WTC11 (cell line): ENCODE data around the gene TIMM50. TPM values are rescaled to one million over a fixed set of nuclear protein-coding genes. Genes with fewer than 3 reads are reported as not detected.

ENCODE experiments used
- AR ChIP-seq: fragments of 250-450 bp; sonication (Bioruptor Pico); IDR thresholded peaks from 2 replicates; pipeline ENCODE4 v1.9.0; 2021; ENCODE audit warnings: mild to moderate bottlenecking
- ATF1 ChIP-seq: sonication (generic); formaldehyde crosslinking; IDR thresholded peaks from 2 replicates; pipeline ENCODE4 v1.8.1; 2023; ENCODE audit warnings: mild to moderate bottlenecking, moderate library complexity, missing genetic modification reagents
- ATF2 ChIP-seq: sonication (generic); formaldehyde crosslinking; IDR thresholded peaks from 2 replicates; pipeline ENCODE4 v1.8.1; 2022; ENCODE audit warnings: low read depth, missing genetic modification reagents, borderline replicate concordance
- CREM ChIP-seq: sonication (generic); formaldehyde crosslinking; IDR thresholded peaks from 2 replicates; pipeline ENCODE4 v1.8.1; 2022; ENCODE audit warnings: mild to moderate bottlenecking, missing genetic modification reagents, moderate library complexity
- CTCF ChIP-seq: fragments of 200-600 bp; IDR thresholded peaks from 2 replicates; pipeline ENCODE4 v1.8.0; 2022; ENCODE audit warnings: antibody characterized with exemption
- E2F5 ChIP-seq: sonication (generic); formaldehyde crosslinking; IDR thresholded peaks from 2 replicates; pipeline ENCODE4 v1.8.1; 2022; ENCODE audit warnings: mild to moderate bottlenecking, moderate library complexity, missing genetic modification reagents
- ELF4 ChIP-seq: sonication (generic); formaldehyde crosslinking; IDR thresholded peaks from 2 replicates; pipeline ENCODE4 v1.8.1; 2022; ENCODE audit warnings: low read depth, mild to moderate bottlenecking, moderate library complexity, missing genetic modification reagents
- FOXK1 ChIP-seq: sonication (generic); formaldehyde crosslinking; IDR thresholded peaks from 2 replicates; pipeline ENCODE4 v1.8.0; 2022; ENCODE audit warnings: mild to moderate bottlenecking, moderate library complexity, missing genetic modification reagents
- GTF2I ChIP-seq: fragments of 250-450 bp; sonication (Bioruptor Pico); conservative IDR thresholded peaks from 2 replicates; pipeline ENCODE4 v1.4.0; 2021; ENCODE audit warnings: mild to moderate bottlenecking
- IRF2 ChIP-seq: sonication (generic); formaldehyde crosslinking; IDR thresholded peaks from 2 replicates; pipeline ENCODE4 v1.8.0; 2022; ENCODE audit warnings: low read depth, missing genetic modification reagents, borderline replicate concordance
- KAT7 ChIP-seq: sonication (generic); formaldehyde crosslinking; IDR thresholded peaks from 2 replicates; pipeline ENCODE4 v1.8.1; 2023; ENCODE audit warnings: missing genetic modification reagents, mild to moderate bottlenecking, borderline replicate concordance
- NFATC4 ChIP-seq: fragments of 250-450 bp; sonication (Bioruptor Pico); IDR thresholded peaks from 2 replicates; pipeline ENCODE4 v1.9.0; 2021; ENCODE audit warnings: mild to moderate bottlenecking
- NR2C2 ChIP-seq: sonication (generic); formaldehyde crosslinking; IDR thresholded peaks from 2 replicates; pipeline ENCODE4 v1.8.0; 2022; ENCODE audit warnings: mild to moderate bottlenecking, missing genetic modification reagents
- TCF7 ChIP-seq: sonication (generic); formaldehyde crosslinking; IDR thresholded peaks from 2 replicates; pipeline ENCODE4 v1.8.0; 2022; ENCODE audit warnings: mild to moderate bottlenecking, low read depth, missing genetic modification reagents, moderate library complexity
- TEAD4 ChIP-seq: sonication (generic); formaldehyde crosslinking; IDR thresholded peaks from 2 replicates; pipeline ENCODE4 v1.8.0; 2022; ENCODE audit warnings: mild to moderate bottlenecking, missing genetic modification reagents
- ZBTB21 ChIP-seq: sonication (generic); formaldehyde crosslinking; IDR thresholded peaks from 2 replicates; pipeline ENCODE4 v1.8.1; 2023; ENCODE audit warnings: mild to moderate bottlenecking, missing genetic modification reagents, borderline replicate concordance
- ZNF138 ChIP-seq: sonication (generic); formaldehyde crosslinking; conservative IDR thresholded peaks from 2 replicates; pipeline ENCODE4 v1.8.1; 2022; ENCODE audit warnings: mild to moderate bottlenecking, moderate library complexity, missing genetic modification reagents
- total RNA-seq: library from RNA; stranded (reverse); gene quantifications from 3 replicates; pipeline ENCODE4 v1.2.3, GENCODE V29; 2021
- TF ChIP-seq, protein P1 (sequence below): fragments of 250-450 bp; sonication (Bioruptor Pico); IDR thresholded peaks from 2 replicates; pipeline ENCODE4 v1.9.0; 2021; ENCODE audit warnings: moderate library complexity, mild to moderate bottlenecking, inconsistent platforms, borderline replicate concordance
- TF ChIP-seq, protein P2 (sequence below): fragments of 250-450 bp; sonication (Bioruptor Pico); IDR thresholded peaks from 2 replicates; pipeline ENCODE4 v1.9.0; 2021; ENCODE audit warnings: mild to moderate bottlenecking
- TF ChIP-seq, protein P3 (sequence below): sonication (generic); formaldehyde crosslinking; IDR thresholded peaks from 2 replicates; pipeline ENCODE4 v1.8.0; 2022; ENCODE audit warnings: mild to moderate bottlenecking, missing genetic modification reagents
- TF ChIP-seq, protein P4 (sequence below): sonication (generic); formaldehyde crosslinking; IDR thresholded peaks from 2 replicates; pipeline ENCODE4 v1.8.1; 2023; ENCODE audit warnings: mild to moderate bottlenecking, missing genetic modification reagents, borderline replicate concordance
- TF ChIP-seq, protein P5 (sequence below): sonication (generic); formaldehyde crosslinking; IDR thresholded peaks from 2 replicates; pipeline ENCODE4 v1.8.0; 2023; ENCODE audit warnings: mild to moderate bottlenecking, missing genetic modification reagents

The TIMM50 gene
- total RNA-seq, 1 experiment from 2014 or later, result 154 TPM

DNA sequence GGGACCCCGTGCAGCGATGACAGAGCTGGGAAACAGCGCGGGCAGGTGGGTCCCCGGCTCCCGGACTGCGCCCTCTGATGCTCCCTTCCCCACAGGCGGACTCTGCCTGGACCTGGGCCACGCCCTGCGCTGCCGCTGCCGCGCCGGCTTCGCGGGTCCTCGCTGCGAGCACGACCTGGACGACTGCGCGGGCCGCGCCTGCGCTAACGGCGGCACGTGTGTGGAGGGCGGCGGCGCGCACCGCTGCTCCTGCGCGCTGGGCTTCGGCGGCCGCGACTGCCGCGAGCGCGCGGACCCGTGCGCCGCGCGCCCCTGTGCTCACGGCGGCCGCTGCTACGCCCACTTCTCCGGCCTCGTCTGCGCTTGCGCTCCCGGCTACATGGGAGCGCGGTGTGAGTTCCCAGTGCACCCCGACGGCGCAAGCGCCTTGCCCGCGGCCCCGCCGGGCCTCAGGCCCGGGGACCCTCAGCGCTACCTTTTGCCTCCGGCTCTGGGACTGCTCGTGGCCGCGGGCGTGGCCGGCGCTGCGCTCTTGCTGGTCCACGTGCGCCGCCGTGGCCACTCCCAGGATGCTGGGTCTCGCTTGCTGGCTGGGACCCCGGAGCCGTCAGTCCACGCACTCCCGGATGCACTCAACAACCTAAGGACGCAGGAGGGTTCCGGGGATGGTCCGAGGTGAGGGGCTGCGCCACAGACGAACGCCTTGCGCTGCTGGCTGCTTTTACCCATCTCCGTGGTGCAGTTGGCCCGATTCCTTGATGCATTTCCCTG is 26.5 kb downstream of the TIMM50 start (continued):
- TF ChIP-seq, protein P1, sequence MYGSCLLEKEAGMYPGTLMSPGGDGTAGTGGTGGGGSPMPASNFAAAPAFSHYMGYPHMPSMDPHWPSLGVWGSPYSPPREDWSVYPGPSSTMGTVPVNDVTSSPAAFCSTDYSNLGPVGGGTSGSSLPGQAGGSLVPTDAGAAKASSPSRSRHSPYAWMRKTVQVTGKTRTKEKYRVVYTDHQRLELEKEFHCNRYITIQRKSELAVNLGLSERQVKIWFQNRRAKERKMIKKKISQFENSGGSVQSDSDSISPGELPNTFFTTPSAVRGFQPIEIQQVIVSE (CRISPR knock-in tag), result no peak
- TF ChIP-seq TEAD4 (peak; percentile 94), ATF1 (CRISPR knock-in tag) (peak; percentile 98), GTF2I (CRISPR knock-in tag) (no peak), NR2C2 (CRISPR knock-in tag) (peak; percentile 81; the same call in 1 of the 2 replicates), IRF2 (CRISPR knock-in tag) (peak; percentile 89; the same call in 1 of the 2 replicates), FOXK1 (CRISPR knock-in tag) (peak; percentile 99), ZNF138 (CRISPR knock-in tag) (peak; percentile 98), AR (CRISPR knock-in tag) (no peak), ATF2 (peak; percentile 88), TCF7 (CRISPR knock-in tag) (peak; percentile 98), NFATC4 (CRISPR knock-in tag) (no peak), ZBTB21 (CRISPR knock-in tag) (peak; percentile 96), CTCF (no peak), KAT7 (CRISPR knock-in tag) (peak; percentile 99), E2F5 (CRISPR knock-in tag) (peak; percentile 99), CREM (CRISPR knock-in tag) (peak; percentile 95), ELF4 (peak; percentile 98)
- TF ChIP-seq, protein P2, sequence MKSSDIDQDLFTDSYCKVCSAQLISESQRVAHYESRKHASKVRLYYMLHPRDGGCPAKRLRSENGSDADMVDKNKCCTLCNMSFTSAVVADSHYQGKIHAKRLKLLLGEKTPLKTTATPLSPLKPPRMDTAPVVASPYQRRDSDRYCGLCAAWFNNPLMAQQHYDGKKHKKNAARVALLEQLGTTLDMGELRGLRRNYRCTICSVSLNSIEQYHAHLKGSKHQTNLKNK (CRISPR knock-in tag), result no peak
- TF ChIP-seq, protein P3, sequence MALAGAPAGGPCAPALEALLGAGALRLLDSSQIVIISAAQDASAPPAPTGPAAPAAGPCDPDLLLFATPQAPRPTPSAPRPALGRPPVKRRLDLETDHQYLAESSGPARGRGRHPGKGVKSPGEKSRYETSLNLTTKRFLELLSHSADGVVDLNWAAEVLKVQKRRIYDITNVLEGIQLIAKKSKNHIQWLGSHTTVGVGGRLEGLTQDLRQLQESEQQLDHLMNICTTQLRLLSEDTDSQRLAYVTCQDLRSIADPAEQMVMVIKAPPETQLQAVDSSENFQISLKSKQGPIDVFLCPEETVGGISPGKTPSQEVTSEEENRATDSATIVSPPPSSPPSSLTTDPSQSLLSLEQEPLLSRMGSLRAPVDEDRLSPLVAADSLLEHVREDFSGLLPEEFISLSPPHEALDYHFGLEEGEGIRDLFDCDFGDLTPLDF, result peak; percentile 96
- TF ChIP-seq, protein P4, sequence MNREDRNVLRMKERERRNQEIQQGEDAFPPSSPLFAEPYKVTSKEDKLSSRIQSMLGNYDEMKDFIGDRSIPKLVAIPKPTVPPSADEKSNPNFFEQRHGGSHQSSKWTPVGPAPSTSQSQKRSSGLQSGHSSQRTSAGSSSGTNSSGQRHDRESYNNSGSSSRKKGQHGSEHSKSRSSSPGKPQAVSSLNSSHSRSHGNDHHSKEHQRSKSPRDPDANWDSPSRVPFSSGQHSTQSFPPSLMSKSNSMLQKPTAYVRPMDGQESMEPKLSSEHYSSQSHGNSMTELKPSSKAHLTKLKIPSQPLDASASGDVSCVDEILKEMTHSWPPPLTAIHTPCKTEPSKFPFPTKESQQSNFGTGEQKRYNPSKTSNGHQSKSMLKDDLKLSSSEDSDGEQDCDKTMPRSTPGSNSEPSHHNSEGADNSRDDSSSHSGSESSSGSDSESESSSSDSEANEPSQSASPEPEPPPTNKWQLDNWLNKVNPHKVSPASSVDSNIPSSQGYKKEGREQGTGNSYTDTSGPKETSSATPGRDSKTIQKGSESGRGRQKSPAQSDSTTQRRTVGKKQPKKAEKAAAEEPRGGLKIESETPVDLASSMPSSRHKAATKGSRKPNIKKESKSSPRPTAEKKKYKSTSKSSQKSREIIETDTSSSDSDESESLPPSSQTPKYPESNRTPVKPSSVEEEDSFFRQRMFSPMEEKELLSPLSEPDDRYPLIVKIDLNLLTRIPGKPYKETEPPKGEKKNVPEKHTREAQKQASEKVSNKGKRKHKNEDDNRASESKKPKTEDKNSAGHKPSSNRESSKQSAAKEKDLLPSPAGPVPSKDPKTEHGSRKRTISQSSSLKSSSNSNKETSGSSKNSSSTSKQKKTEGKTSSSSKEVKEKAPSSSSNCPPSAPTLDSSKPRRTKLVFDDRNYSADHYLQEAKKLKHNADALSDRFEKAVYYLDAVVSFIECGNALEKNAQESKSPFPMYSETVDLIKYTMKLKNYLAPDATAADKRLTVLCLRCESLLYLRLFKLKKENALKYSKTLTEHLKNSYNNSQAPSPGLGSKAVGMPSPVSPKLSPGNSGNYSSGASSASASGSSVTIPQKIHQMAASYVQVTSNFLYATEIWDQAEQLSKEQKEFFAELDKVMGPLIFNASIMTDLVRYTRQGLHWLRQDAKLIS, result 0 out of 2 replicates have a peak, but pooled peaks have one; percentile 83
- TF ChIP-seq, protein P5, sequence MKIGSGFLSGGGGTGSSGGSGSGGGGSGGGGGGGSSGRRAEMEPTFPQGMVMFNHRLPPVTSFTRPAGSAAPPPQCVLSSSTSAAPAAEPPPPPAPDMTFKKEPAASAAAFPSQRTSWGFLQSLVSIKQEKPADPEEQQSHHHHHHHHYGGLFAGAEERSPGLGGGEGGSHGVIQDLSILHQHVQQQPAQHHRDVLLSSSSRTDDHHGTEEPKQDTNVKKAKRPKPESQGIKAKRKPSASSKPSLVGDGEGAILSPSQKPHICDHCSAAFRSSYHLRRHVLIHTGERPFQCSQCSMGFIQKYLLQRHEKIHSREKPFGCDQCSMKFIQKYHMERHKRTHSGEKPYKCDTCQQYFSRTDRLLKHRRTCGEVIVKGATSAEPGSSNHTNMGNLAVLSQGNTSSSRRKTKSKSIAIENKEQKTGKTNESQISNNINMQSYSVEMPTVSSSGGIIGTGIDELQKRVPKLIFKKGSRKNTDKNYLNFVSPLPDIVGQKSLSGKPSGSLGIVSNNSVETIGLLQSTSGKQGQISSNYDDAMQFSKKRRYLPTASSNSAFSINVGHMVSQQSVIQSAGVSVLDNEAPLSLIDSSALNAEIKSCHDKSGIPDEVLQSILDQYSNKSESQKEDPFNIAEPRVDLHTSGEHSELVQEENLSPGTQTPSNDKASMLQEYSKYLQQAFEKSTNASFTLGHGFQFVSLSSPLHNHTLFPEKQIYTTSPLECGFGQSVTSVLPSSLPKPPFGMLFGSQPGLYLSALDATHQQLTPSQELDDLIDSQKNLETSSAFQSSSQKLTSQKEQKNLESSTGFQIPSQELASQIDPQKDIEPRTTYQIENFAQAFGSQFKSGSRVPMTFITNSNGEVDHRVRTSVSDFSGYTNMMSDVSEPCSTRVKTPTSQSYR (CRISPR knock-in tag), result peak; percentile 93
